GM23248 (cell line): ENCODE data around the gene THSD7A. TPM values are rescaled to one million over a fixed set of nuclear protein-coding genes. Genes with fewer than 3 reads are reported as not detected.

ENCODE experiments used
- DNase-seq: peaks from one replicate; pipeline ENCODE4 v3.0.0-alpha.2; 2015
- H2AFZ ChIP-seq: fragments of 200-600 bp; sonication (generic); 2 replicates; pipeline ENCODE4 v1.6.1; 2016; ENCODE audit warnings: antibody characterized with exemption
- H3F3A ChIP-seq: fragments of 200-600 bp; sonication (generic); 2 replicates; pipeline ENCODE4 v1.6.1; 2016; ENCODE audit warnings: mild to moderate bottlenecking, antibody characterized with exemption, mixed run types; ENCODE audit not compliant: insufficient read depth
- H3K27ac ChIP-seq: fragments of 200-600 bp; sonication (generic); 2 replicates; pipeline ENCODE4 v1.5.1; 2016; ENCODE audit warnings: mild to moderate bottlenecking
- H3K27me3 ChIP-seq: fragments of 200-600 bp; sonication (generic); replicated peaks from 2 replicates; pipeline ENCODE4 v1.6.1; 2016; ENCODE audit warnings: mild to moderate bottlenecking; ENCODE audit not compliant: insufficient read depth
- H3K36me3 ChIP-seq: fragments of 200-600 bp; sonication (generic); 2 replicates; pipeline ENCODE4 v1.6.1; 2016; ENCODE audit warnings: low read depth, mild to moderate bottlenecking
- H3K4me1 ChIP-seq: fragments of 200-600 bp; sonication (generic); 2 replicates; pipeline ENCODE4 v1.6.1; 2016; ENCODE audit warnings: mild to moderate bottlenecking; ENCODE audit not compliant: insufficient read depth
- H3K4me2 ChIP-seq: fragments of 200-600 bp; sonication (generic); one replicate; pipeline ENCODE4 v1.6.1; 2016; ENCODE audit warnings: mild to moderate bottlenecking; ENCODE audit not compliant: unreplicated experiment
- H3K4me3 ChIP-seq: fragments of 200-600 bp; sonication (generic); 2 replicates; pipeline ENCODE4 v1.5.1; 2016; ENCODE audit warnings: mild to moderate bottlenecking
- H3K79me2 ChIP-seq: fragments of 200-600 bp; sonication (generic); 2 replicates; pipeline ENCODE4 v1.6.1; 2016; ENCODE audit warnings: mild to moderate bottlenecking; ENCODE audit not compliant: insufficient read depth
- H3K9ac ChIP-seq: fragments of 200-600 bp; sonication (generic); 2 replicates; pipeline ENCODE4 v1.6.1; 2016; ENCODE audit warnings: mild to moderate bottlenecking
- H3K9me2 ChIP-seq: fragments of 200-600 bp; sonication (generic); 2 replicates; pipeline ENCODE4 v1.6.1; 2016; ENCODE audit warnings: mixed run types, mild to moderate bottlenecking, moderate library complexity; ENCODE audit not compliant: insufficient read depth
- H3K9me3 ChIP-seq: fragments of 200-600 bp; sonication (generic); one replicate; pipeline ENCODE4 v1.6.1; 2017; ENCODE audit warnings: low read depth
- H4K20me1 ChIP-seq: fragments of 200-600 bp; sonication (generic); 2 replicates; pipeline ENCODE4 v1.6.0; 2016; ENCODE audit not compliant: insufficient read depth
- EZH2 ChIP-seq: fragments of 200-600 bp; sonication (generic); IDR thresholded peaks from 2 replicates; pipeline ENCODE4 v1.6.1; 2018; ENCODE audit warnings: antibody characterized with exemption, mild to moderate bottlenecking; ENCODE audit not compliant: insufficient read depth, poor library complexity, severe bottlenecking
- EZH2phosphoT487 ChIP-seq: fragments of 200-600 bp; sonication (generic); IDR thresholded peaks from 2 replicates; pipeline ENCODE4 v1.6.1; 2018; ENCODE audit warnings: antibody characterized with exemption, moderate library complexity, mild to moderate bottlenecking, low read depth; ENCODE audit not compliant: insufficient read depth
- WGBS, 2 experiments: methylation state at CpG; one replicate each; pipeline ENCODE4 v1.1.6; 2015 to 2017; ENCODE audit warnings: low lambda C conversion rate in 2 of 2, low coverage in 1 of 2; ENCODE audit errors: missing lambda C conversion rate in 2 of 2; 5-methylcytosine and 5-hydroxymethylcytosine counted together
- in situ Hi-C: fragments of 300-500 bp; cut with MboI; formaldehyde crosslinking; loops from 2 replicates; pipeline ENCODE4 v1.15.0; 2020
- polyA plus RNA-seq: library from polyadenylated mRNA; unstranded; fragments of >200 nt; fragmentation: Nextera tagmentation; extraction: Ambion mirVana; gene quantifications from 2 replicates; pipeline ENCODE4 v1.2.1, GENCODE V29; 2016
- total RNA-seq: library from RNA; depleted of rRNA; stranded (reverse); fragments of >200 nt; shearing (Covaris generic); gene quantifications from 2 replicates; pipeline ENCODE4 v1.2.3, GENCODE V29; 2014

Gene THSD7A
- total and polyA plus RNA-seq, 2 experiments from 2014 or later = not detected

GRCh38 chr7:11792166-11792565, 39.8 kb downstream of the THSD7A start:
- H3K4me1 ChIP-seq = no peaks in the 10 kb centered on the region
- no peaks in the 10 kb centered on the region for H3K9me2 ChIP-seq
- WGBS, 2 experiments = 79 to 80% methylated on average over 4 of the region's 4 CpGs
- no peak for TF ChIP-seq EZH2phosphoT487
- TF ChIP-seq EZH2 = no peak
- H3K9ac ChIP-seq = no peak overlapping the region
- H3K4me3 ChIP-seq = no peak overlapping the region
- no peaks in the 10 kb centered on the region for H3F3A ChIP-seq
- H3K27ac ChIP-seq = no peak overlapping the region
- in situ Hi-C loops = no loop called here
- H3K4me2 ChIP-seq = no peak overlapping the region
- H3K79me2 ChIP-seq = no peaks in the 10 kb centered on the region
- H3K36me3 ChIP-seq = no peaks in the 10 kb centered on the region
- DNase-seq = no peak
- no peak overlapping the region for H2AFZ ChIP-seq
- 0 out of 2 replicates have a peak, but pooled peaks cover 3% of the 10 kb centered on the region for H3K27me3 ChIP-seq
- no peaks in the 10 kb centered on the region for H4K20me1 ChIP-seq
- H3K9me3 ChIP-seq = no peaks in the 10 kb centered on the region

- H4K20me1 ChIP-seq = no peaks in the 10 kb centered on the region
- H3K9me3 ChIP-seq = no peaks in the 10 kb centered on the region
- no peak for DNase-seq
- H3K27me3 ChIP-seq = 0 out of 2 replicates have a peak, but pooled peaks cover 3% of the 10 kb centered on the region
- no peak overlapping the region for H3K4me2 ChIP-seq
- 58 to 68% methylated on average over 3 of the region's 3 CpGs for WGBS, 2 experiments
- H3K4me3 ChIP-seq = no peak overlapping the region
- H3K27ac ChIP-seq = no peak overlapping the region
- no peaks in the 10 kb centered on the region for H3F3A ChIP-seq
- H3K4me1 ChIP-seq = no peaks in the 10 kb centered on the region
- no peaks in the 10 kb centered on the region for H3K36me3 ChIP-seq
- no peaks in the 10 kb centered on the region for H3K9me2 ChIP-seq
- H3K9ac ChIP-seq = no peak overlapping the region
- TF ChIP-seq EZH2 (no peak), EZH2phosphoT487 (no peak)
- no peak overlapping the region for H2AFZ ChIP-seq
- no peaks in the 10 kb centered on the region for H3K79me2 ChIP-seq
- in situ Hi-C loops = no loop called here
Measured at GRCh38 chr7:11788568-11788967, 43.4 kb downstream of the THSD7A start.

GRCh38 chr7:11787534-11787933, 44.5 kb downstream of the THSD7A start:
- no peaks in the 10 kb centered on the region for H4K20me1 ChIP-seq
- H2AFZ ChIP-seq = no peak overlapping the region
- WGBS, 2 experiments = 73 to 81% methylated on average over 4 of the region's 4 CpGs
- H3K4me3 ChIP-seq = no peak overlapping the region
- no peaks in the 10 kb centered on the region; the same call in 1 of the 2 replicates for H3K9me2 ChIP-seq
- in situ Hi-C loops = no loop called here
- no peaks in the 10 kb centered on the region for H3K9me3 ChIP-seq
- no peak for TF ChIP-seq EZH2phosphoT487
- TF ChIP-seq EZH2 = no peak
- no peaks in the 10 kb centered on the region for H3K4me1 ChIP-seq
- no peaks in the 10 kb centered on the region for H3F3A ChIP-seq
- H3K79me2 ChIP-seq = no peaks in the 10 kb centered on the region
- no peak overlapping the region for H3K9ac ChIP-seq
- no peak overlapping the region for H3K27ac ChIP-seq
- H3K27me3 ChIP-seq = 0 out of 2 replicates have a peak, but pooled peaks cover 3% of the 10 kb centered on the region
- DNase-seq = no peak
- no peak overlapping the region for H3K4me2 ChIP-seq
- no peaks in the 10 kb centered on the region for H3K36me3 ChIP-seq

- Histone ChIP-seq H3K27ac (no peak overlapping the region), H4K20me1 (no peaks in the 10 kb centered on the region), H3K9ac (no peak overlapping the region), H3F3A (no peaks in the 10 kb centered on the region), H3K27me3 (0 out of 2 replicates have a peak, but pooled peaks cover 3% of the 10 kb centered on the region), H3K9me2 (no peaks in the 10 kb centered on the region; the same call in 1 of the 2 replicates), H3K79me2 (no peaks in the 10 kb centered on the region), H3K9me3 (no peaks in the 10 kb centered on the region), H3K4me1 (no peaks in the 10 kb centered on the region), H2AFZ (no peak overlapping the region), H3K4me3 (no peak overlapping the region), H3K36me3 (no peaks in the 10 kb centered on the region), H3K4me2 (no peak overlapping the region)
- no peak for DNase-seq
- in situ Hi-C loops = no loop called here
- no peak for TF ChIP-seq EZH2
- TF ChIP-seq EZH2phosphoT487 = no peak
- 59 to 73% methylated on average over 2 of the region's 2 CpGs for WGBS, 2 experiments
Measured at GRCh38 chr7:11786186-11786585, 45.8 kb downstream of the THSD7A start.
